Limb (tissue), 2 donors: Measurements from ENCODE around the gene ATRIP.

Source experiments
- DNase-seq, 2 donors: peaks; one replicate each; pipeline ENCODE4 v3.0.0-alpha.2; 2016; ENCODE audit errors: extremely low spot score in 2 of 2

ATRIP gene

GRCh38 chr3:48409291-48410201 is 37.0 kb upstream of the ATRIP start:
- peak in 1 of 2 donors; percentile 14 for DNase-seq

GRCh38 chr3:48410205-48411040 is 36.1 kb upstream of the ATRIP start:
- DNase-seq, result peak in 1 of 2 donors; percentile 13

GRCh38 chr3:48411041-48411588 is 35.4 kb upstream of the ATRIP start:
- DNase-seq, result peak in 1 of 2 donors; percentile 11

GRCh38 chr3:48411606-48412374 is 34.7 kb upstream of the ATRIP start:
- DNase-seq, result peak in 1 of 2 donors; percentile 8

GRCh38 chr3:48412375-48413001 is 34.0 kb upstream of the ATRIP start:
- no peak for DNase-seq

GRCh38 chr3:48413086-48413485 is 33.5 kb upstream of the ATRIP start:
- DNase-seq, result no peak

- DNase-seq, result no peak
Measured at GRCh38 chr3:48413611-48414010, 32.9 kb upstream of the ATRIP start.

- DNase-seq, result no peak
Measured at GRCh38 chr3:48414376-48415250, 31.9 kb upstream of the ATRIP start.

GRCh38 chr3:48415251-48415953 is 31.1 kb upstream of the ATRIP start:
- DNase-seq, result no peak

- DNase-seq, result no peak
Measured at GRCh38 chr3:48416091-48416505, 30.4 kb upstream of the ATRIP start.

GRCh38 chr3:48416546-48416945 is 30.0 kb upstream of the ATRIP start:
- no peak for DNase-seq

GRCh38 chr3:48417529-48418108 is 28.9 kb upstream of the ATRIP start:
- no peak for DNase-seq

GRCh38 chr3:48418140-48418539 is 28.4 kb upstream of the ATRIP start:
- DNase-seq, result no peak

- no peak for DNase-seq
Measured at GRCh38 chr3:48418651-48419050, 27.9 kb upstream of the ATRIP start.

- no peak for DNase-seq
Measured at GRCh38 chr3:48419149-48419548, 27.4 kb upstream of the ATRIP start.

- DNase-seq, result no peak
Measured at GRCh38 chr3:48419597-48419996, 26.9 kb upstream of the ATRIP start.

- no peak for DNase-seq
Measured at GRCh38 chr3:48420561-48420960, 26.0 kb upstream of the ATRIP start.

- no peak for DNase-seq
Measured at GRCh38 chr3:48422272-48422671, 24.3 kb upstream of the ATRIP start.

- DNase-seq, result no peak
Measured at GRCh38 chr3:48422681-48423080, 23.9 kb upstream of the ATRIP start.
